Liver (tissue), 3 donors: ENCODE data around the gene GJE1.

Source experiments
- ATF3 ChIP-seq: IDR thresholded peaks from 2 replicates; pipeline ENCODE4 v1.6.1; 2016; ENCODE audit warnings: antibody characterized with exemption
- CTCF ChIP-seq: fragments of 150-350 bp; IDR thresholded peaks from 2 replicates; pipeline ENCODE4 v1.5.1; 2017; ENCODE audit warnings: improper control_type of control experiment, low read depth, low read length; ENCODE audit not compliant: missing input control
- EGR1 ChIP-seq, 2 donors: IDR thresholded peaks; 2 replicates each; pipeline ENCODE4 v1.6.1; 2016 to 2018; ENCODE audit warnings: antibody characterized with exemption in 2 of 2, low read depth in 2 of 2
- FOXA1 ChIP-seq: IDR thresholded peaks from 2 replicates; pipeline ENCODE4 v1.6.1; 2016; ENCODE audit warnings: antibody characterized with exemption
- GABPA ChIP-seq, 2 donors: IDR thresholded peaks in 1 of 2; conservative IDR thresholded peaks in 1 of 2; 2 replicates each; pipeline ENCODE4 v1.6.1; 2016; ENCODE audit warnings: antibody characterized with exemption in 2 of 2, mild to moderate bottlenecking in 1 of 2, moderate library complexity in 1 of 2
- JUND ChIP-seq, 2 donors: IDR thresholded peaks; 2 replicates each; pipeline ENCODE4 v1.6.1; 2016; ENCODE audit warnings: antibody characterized with exemption in 2 of 2
- NR2F2 ChIP-seq: IDR thresholded peaks from 2 replicates; pipeline ENCODE4 v1.6.1; 2016; ENCODE audit warnings: antibody characterized with exemption
- RAD21 ChIP-seq, 2 donors: IDR thresholded peaks; 2 replicates each; pipeline ENCODE4 v1.6.1; 2016; ENCODE audit warnings: antibody characterized with exemption in 2 of 2, mild to moderate bottlenecking in 2 of 2
- REST ChIP-seq: IDR thresholded peaks from 2 replicates; pipeline ENCODE4 v1.6.1; 2016; ENCODE audit warnings: antibody characterized with exemption, mild to moderate bottlenecking
- TAF1 ChIP-seq: conservative IDR thresholded peaks from 2 replicates; pipeline ENCODE4 v1.6.1; 2016; ENCODE audit warnings: antibody characterized with exemption, mild to moderate bottlenecking
- YY1 ChIP-seq: IDR thresholded peaks from 2 replicates; pipeline ENCODE4 v1.6.1; 2016; ENCODE audit warnings: antibody characterized with exemption, mild to moderate bottlenecking
- donor health status: healthy.
- donor health status: healthy.

GRCh38 chr6:142152746-142153145 lies 20.0 kb downstream of the GJE1 start:
- TF ChIP-seq YY1 (no peak), CTCF (no peak), JUND (IDR thresholded peaks at IDR 0.05) (no peak), REST (no peak), ATF3 (no peak), EGR1 (IDR thresholded peaks at IDR 0.05; ENCODE audit: low read depth in 2 of 2) (no peak), RAD21 (IDR thresholded peaks at IDR 0.05) (no peak), TAF1 (no peak), FOXA1 (no peak), GABPA (IDR thresholded peaks at IDR 0.05 in 1 of 2, conservative IDR thresholded peaks at IDR 0.05 in 1 of 2) (no peak), NR2F2 (no peak)
